AG04450 (cell line): ENCODE data around the gene DOCK3. TPM values are rescaled to one million over a fixed set of nuclear protein-coding genes. Genes with fewer than 3 reads are reported as not detected.
"Not testable (repeated sequence)": the region's sequence is repeated elsewhere in the genome, so short reads cannot be mapped to it uniquely, and the experiment has no call there.

Experiments used
- CTCF ChIA-PET: fragments of 300-600, 350-600 bp; formaldehyde crosslinking; extraction: SDS; loops from one replicate; lab custom pipeline; 2022; ENCODE audit warnings: antibody characterized with exemption, inconsistent platforms; lab: Charles Lee
- POLR2A ChIA-PET: fragments of 350-600 bp; formaldehyde crosslinking; extraction: SDS; loops from one replicate; lab custom pipeline; 2021; ENCODE audit warnings: antibody characterized with exemption, inconsistent platforms; lab: Yijun Ruan, JAX
- DNase-seq: peaks from one replicate; pipeline ENCODE4 v3.0.0-alpha.2; 2011; ENCODE audit warnings: low read depth, low spot score
- H3K27ac ChIP-seq: one replicate; pipeline ENCODE4 v1.5.1; 2012; ENCODE audit warnings: low read depth, low read length, control low read depth
- H3K27me3 ChIP-seq: one replicate; pipeline ENCODE4 v1.6.0; 2012; ENCODE audit warnings: low read length; ENCODE audit not compliant: control insufficient read depth, insufficient read depth
- H3K4me3 ChIP-seq: 2 replicates; pipeline ENCODE4 v1.5.1; 2011; ENCODE audit warnings: mild to moderate bottlenecking, low read depth, low read length, control low read depth
- H3K9me3 ChIP-seq: 2 replicates; pipeline ENCODE4 v1.5.1; 2012; ENCODE audit warnings: low read length; ENCODE audit not compliant: control insufficient read depth, insufficient read depth
- polyA plus RNA-seq: library from polyadenylated mRNA; depleted of rRNA; stranded (reverse); fragments of >200 nt; gene quantifications from 2 replicates; pipeline ENCODE4 v1.2.3, GENCODE V29; 2011
- TF ChIP-seq, protein P1 (sequence below): IDR thresholded peaks from 2 replicates; pipeline ENCODE4 v1.5.1; 2011; ENCODE audit warnings: low read depth, low read length, control low read depth, inconsistent platforms

DOCK3 gene
- polyA plus RNA-seq, 1 experiment, result 0.07 TPM

DNA sequence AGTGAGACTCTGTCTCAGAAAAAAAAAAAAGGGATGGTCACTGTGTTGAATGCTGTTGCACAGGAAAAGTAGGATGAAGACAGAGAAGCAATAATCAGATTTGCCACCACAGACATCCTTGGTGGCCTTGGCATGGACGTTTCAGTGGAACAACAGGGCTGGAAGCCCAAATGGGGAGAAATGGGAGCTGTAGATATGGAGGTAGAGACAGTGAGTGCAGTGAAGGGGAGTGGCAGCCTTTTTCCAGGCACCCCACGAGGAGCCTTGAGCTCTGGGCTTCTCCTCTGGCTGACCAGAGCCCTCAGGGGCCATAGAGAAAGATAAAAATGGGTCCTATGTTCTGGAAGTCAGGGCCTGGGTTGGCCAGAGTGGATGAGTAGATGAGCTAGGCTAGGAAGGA is 12.3 kb upstream of the DOCK3 start:
- TF ChIP-seq, protein P1, sequence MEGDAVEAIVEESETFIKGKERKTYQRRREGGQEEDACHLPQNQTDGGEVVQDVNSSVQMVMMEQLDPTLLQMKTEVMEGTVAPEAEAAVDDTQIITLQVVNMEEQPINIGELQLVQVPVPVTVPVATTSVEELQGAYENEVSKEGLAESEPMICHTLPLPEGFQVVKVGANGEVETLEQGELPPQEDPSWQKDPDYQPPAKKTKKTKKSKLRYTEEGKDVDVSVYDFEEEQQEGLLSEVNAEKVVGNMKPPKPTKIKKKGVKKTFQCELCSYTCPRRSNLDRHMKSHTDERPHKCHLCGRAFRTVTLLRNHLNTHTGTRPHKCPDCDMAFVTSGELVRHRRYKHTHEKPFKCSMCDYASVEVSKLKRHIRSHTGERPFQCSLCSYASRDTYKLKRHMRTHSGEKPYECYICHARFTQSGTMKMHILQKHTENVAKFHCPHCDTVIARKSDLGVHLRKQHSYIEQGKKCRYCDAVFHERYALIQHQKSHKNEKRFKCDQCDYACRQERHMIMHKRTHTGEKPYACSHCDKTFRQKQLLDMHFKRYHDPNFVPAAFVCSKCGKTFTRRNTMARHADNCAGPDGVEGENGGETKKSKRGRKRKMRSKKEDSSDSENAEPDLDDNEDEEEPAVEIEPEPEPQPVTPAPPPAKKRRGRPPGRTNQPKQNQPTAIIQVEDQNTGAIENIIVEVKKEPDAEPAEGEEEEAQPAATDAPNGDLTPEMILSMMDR, result no peak
- H3K27ac ChIP-seq, result no peak overlapping the region
- H3K4me3 ChIP-seq, result no peak overlapping the region
- no peaks in the 10 kb centered on the region for H3K9me3 ChIP-seq
- ChIA-PET CTCF (interaction anchor here (0.6 to 0.9 kb wide), 2 partner anchors 18 to 90 kb away, joined by 3 read pairs; no protein-coding TSS in a partner anchor), POLR2A (interaction anchor here (0.6 kb wide), 1 partner anchor 718 kb away, joined by 3 read pairs; no protein-coding TSS in a partner anchor)
- H3K27me3 ChIP-seq, result peaks cover 13% of the 10 kb centered on the region
- no peak for DNase-seq

DNA sequence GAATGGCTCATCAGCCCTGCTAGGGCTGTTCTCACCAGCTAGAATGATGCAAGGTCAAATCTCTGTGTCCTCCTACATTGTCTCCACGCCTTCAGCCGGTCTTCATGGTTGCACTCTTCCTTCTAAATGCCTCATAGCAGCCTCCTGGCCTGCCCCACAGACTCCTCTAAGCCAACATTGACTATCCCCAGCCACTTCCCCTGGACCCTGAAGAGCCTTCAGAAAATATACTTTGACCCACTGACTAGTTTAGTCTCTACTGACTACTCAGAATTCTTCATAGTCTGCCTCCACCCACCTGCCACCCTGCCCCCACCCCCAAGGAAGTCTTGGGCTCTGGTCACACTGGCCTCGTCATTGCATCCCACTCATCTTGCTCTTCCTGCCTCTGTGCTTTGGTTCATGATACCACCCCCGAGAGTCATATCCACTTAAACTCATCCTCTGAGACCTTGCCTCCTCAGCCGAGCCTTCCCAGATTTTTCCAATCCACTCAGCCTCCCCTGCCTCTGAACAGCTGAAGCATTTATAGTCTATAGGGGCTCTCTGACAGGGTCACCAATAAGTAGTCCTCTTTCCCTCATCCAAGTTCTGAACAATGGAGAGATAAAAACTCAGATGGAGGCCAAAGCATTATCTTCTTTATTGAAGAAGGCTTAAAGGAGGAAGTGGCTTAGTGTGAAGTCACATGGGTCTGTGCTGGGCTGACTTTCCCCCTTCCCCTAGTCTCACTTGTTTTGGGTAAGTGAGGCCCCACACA is 9.5 kb upstream of the DOCK3 start:
- no peak for DNase-seq
- CTCF ChIA-PET, result no interaction called here
- peaks cover 9% of the 10 kb centered on the region for H3K27me3 ChIP-seq
- POLR2A ChIA-PET, result no interaction called here
- H3K4me3 ChIP-seq, result no peak overlapping the region
- H3K27ac ChIP-seq, result no peak overlapping the region
- no peaks in the 10 kb centered on the region for H3K9me3 ChIP-seq
- TF ChIP-seq, protein P1, result no peak

DNA sequence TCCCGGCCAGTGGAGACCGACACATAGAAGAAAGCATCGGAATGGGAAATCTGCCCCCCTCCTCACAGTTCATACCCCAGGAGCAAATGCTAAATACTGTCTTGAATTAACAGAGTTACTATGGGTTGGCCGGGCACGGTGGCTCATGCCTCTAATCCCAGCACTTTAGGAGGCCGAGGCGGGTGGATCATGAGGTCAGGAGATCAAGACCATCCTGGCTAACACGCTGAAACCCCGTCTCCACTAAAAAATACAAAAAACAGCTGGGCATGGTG is 8.9 kb upstream of the DOCK3 start:
- H3K27ac ChIP-seq, POLR2A ChIA-PET, DNase-seq, H3K9me3 ChIP-seq, CTCF ChIA-PET, H3K4me3 ChIP-seq: not testable (repeated sequence)
- H3K27me3 ChIP-seq, result peaks cover 12% of the 10 kb centered on the region

DNA sequence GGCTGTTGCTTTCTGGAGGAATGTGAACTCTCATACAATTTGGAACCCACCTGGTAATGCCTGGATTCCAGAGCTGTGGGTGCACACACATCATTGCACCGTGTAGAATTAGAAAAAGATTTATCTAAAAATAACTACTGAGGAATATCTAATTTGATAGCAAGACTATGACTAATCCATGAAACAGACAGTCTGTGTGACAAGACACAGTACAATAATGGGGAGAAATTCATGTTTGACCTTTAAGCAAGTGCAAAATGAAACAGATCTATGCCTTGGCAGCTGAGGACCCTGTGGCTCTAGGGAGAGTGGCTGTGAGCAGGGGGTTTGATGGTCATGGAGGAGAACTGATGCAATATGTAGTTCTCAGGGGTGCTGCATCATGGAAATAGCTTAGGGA is 7.9 kb upstream of the DOCK3 start:
- H3K27ac ChIP-seq, result no peak overlapping the region
- TF ChIP-seq, protein P1, result no peak
- peaks cover 15% of the 10 kb centered on the region for H3K27me3 ChIP-seq
- POLR2A ChIA-PET, result no interaction called here
- DNase-seq, result no peak
- no peaks in the 10 kb centered on the region for H3K9me3 ChIP-seq
- no peak overlapping the region for H3K4me3 ChIP-seq
- CTCF ChIA-PET, result interaction anchor here (1.4 kb wide), 1 partner anchor 56 kb away, joined by 5 read pairs; no protein-coding TSS in a partner anchor

DNA sequence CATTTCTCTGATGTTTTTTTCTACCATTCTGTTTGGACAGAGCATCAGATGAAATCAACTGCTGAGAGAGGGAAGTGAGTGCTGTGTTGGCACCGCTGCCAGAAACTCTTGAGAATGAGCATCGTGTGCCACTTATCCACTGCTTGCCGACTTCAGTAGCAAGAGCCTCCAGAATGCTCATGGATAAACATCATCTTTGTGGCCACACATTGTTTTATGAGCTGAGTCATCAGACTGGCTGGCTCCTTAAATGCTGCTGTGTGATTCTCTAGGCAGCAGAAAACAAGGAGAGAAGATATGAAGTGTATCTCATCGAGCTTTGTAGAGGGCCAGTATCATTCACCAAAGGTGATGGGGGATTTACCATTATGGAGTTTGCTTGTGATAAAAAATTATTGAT is 3.4 kb upstream of the DOCK3 start:
- ChIA-PET POLR2A (no interaction called here), CTCF (interaction anchor here (1.2 to 1.3 kb wide), 2 partner anchors 55 to 718 kb away, joined by 3 read pairs; no protein-coding TSS in a partner anchor)
- DNase-seq, result peak; percentile 20
- TF ChIP-seq, protein P1, result no peak
- Histone ChIP-seq H3K4me3 (no peak overlapping the region), H3K27ac (no peak overlapping the region), H3K9me3 (peaks cover 6% of the 10 kb centered on the region; the same call in 1 of the 2 replicates), H3K27me3 (peaks cover 52% of the 10 kb centered on the region)
